Frontal cortex (tissue), 4 donors: Measurements from ENCODE around the gene TP53RK. TPM values are rescaled to one million over a fixed set of nuclear protein-coding genes. Genes with fewer than 3 reads are reported as not detected.
"Not testable (repeated sequence)": the region's sequence is repeated elsewhere in the genome, so short reads cannot be mapped to it uniquely, and the experiment has no call there.

Experiments
- DNase-seq, 2 donors: peaks; one replicate each; pipeline ENCODE4 v3.0.0; 2012; ENCODE audit warnings: low spot score in 2 of 2
- FAIRE-seq: peaks from 2 replicates; lab custom pipeline; 2012; peaks lifted over from hg19 to GRCh38; lab: Jason Lieb, UNC
- total RNA-seq: library from RNA; depleted of rRNA; stranded (reverse); fragments of >200 nt; gene quantifications from one replicate; pipeline ENCODE4 v1.2.3, GENCODE V29; 2014
- donor health status: control.
- donor health status: control.
- donor health status: control.

The TP53RK gene
- total RNA-seq, 1 donor from 2014 or later: 51.0 TPM

DNA sequence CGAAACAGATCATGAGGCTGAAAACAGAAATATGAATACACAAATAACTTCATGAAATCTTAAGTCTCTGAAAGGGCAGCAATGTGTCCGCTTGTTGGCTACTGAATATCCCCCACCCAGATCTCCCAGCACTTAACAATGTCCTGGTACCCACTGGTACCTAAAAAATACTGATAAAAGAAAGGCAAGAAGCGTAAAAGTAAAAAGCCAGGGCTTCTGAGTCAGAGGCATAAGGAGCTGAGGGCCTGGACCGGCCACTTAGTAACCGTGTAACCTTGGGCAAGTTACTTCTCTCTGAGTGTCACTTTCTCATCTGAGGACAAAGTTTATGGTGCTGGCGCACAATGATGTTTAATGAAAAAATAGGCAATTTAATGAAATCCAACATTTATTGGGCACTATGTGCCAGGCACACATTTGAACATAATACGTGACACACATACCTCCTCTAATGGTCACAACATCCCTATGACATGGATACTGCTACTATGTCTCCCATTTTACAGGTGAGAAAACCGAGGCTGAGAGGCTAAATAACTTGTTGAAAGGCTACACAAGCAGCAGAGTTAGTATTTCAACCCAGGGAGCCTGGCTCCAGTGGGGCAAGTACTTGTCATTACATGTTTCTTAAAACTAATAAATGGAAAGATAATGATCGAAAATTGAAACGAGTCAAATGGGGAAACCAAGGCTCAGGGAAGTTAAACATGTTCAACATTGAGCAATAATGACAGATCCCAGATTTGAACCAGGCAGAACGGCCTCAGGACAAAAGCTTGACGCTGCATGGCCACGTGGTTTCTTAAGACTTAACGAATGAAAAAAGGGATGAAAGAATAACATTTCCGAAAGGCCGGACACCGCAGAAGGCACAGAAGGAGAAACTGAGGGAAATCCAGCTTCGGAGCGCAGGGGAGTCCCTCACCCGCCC, 828 bp downstream of the TP53RK start:
- no peak for FAIRE-seq
- peak in 1 of 2 donors; percentile 22 for DNase-seq

DNA sequence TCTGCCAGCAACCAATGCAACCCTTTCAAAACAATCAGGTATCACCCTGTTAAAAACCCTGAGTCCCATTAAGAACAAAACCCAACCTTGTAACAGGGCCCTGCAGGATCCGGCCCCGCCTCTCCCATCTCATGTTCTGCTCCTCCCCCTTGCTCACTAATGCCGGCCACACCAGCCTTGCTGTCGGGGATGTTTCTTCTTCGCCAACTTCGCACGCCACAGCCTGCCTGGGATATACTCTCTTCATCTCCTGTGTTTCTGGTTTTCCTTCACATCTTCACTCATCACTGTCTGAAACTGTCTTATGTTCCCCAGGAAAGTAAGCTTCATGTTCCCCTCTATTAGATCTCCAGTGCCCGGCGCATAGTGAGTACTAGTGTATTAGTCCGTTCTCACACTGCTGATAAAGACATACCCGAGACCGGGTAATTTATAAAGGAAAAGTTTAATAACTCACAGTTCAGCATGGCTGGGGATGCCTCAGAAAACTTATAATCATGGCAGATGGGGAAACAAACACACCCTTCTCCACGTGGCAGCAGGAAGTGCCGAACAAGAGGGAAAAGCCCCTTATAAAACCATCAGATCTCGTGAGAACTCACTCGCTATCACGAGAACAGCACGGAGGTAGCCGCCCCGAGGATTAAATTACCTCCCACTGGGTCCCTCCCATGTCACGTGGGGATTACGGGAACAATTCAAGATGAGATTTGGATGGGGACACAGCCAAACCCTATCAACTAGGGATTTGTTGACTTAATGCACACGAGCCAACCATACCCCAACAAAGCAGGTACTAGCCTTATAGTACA, 5.1 kb downstream of the TP53RK start:
- FAIRE-seq: no peak

DNA sequence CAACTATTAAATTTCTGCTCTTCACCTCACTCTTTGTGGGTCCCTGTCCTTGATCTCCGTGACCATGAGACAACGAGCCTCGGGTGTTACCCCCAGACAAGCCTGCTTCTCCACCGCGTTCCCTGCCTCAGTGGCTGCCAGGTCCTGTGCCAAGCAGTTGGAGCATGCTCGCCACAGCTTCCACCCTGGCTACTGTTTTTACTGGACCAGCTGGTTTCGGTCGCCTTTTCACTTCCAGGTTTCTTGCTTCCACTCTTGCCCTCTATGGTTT, 5.6 kb downstream of the TP53RK start:
- FAIRE-seq (no peak), DNase-seq (no peak)

More for the DNA sequence above, 5.1 kb downstream of the TP53RK start:
- no peak for DNase-seq

GRCh38 chr20:46683011-46683667, 6.1 kb downstream of the TP53RK start:
- FAIRE-seq (no peak), DNase-seq (no peak)

DNA sequence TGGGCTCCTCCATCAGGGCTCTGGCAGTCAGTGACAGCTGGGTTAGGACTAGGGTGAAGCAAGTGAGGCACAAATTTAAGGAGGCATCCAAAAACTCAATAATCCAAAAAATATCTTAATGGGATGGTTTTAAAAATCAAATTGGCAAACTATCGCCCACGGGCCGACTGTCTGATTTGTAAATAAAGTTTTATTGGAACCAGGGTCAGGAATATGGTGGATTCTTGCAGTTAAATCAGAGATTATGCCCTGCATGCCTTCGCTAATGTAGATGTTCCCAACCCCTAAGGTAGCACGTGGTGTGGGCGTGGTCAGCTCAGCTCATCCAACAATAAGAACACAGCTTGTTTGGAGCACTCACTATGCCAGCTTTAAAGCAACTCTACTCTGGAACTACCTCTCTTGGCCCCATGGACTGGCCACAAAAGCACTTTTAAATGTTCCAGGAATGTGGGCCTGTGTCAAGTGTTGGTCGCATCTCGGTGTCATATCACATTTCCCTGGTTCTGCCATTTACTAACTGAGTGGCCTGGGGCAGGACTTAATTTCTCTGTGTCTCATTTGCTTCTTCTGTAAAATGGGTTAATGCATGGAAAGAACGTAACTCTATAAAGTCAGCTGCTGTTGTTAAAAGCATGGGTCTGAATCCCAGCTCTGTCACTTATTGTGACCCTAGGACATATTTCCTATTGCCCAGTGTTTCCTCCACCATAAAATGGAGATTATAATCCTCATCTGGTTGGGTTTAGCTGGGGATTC, 7.0 kb downstream of the TP53RK start:
- FAIRE-seq (no peak), DNase-seq (no peak)

DNA sequence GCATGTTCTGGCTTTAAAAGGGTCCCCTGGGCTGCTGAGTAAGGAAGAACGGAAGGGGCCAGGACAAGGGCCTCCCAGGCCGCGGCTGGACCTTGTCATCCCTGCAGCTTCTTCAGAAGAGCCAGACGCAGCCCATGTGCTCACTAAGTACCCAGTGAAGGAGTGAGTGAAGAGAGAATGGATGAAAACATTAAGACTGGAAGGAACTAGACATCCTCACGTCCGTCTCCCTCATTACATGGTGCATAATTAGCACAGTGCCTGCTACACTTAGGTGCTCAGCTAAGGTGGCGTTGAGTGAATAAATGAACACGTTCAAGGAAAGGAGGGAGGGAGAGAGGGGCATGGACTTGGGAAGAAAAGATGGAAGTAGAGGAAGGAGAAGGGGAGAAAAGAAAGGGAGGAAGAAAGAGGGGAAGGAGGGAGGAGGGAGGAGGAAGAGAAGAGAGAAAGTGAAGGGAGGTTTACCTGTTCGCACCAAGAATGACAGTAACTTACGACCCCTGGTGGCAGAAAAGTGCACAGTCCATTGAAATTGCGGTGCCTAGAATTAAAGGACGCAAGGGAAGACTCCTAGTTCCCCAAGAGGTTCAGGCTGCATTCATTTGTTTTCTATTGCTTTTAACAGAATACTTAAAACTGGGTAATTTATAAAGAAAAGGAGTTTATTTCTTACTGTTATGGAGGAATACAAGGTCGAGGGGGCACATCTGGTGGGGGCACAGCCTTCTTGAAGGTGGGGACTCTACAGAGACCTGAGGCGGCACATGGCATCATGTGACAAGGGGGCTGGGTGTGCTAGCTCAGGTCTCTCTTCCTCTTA, 8.0 kb downstream of the TP53RK start:
- FAIRE-seq (no peak), DNase-seq (peak; percentile 57 to 60)

- no peak for FAIRE-seq
- DNase-seq: no peak
These were observed 8.6 kb downstream of the TP53RK start for GRCh38 chr20:46680684-46681031.

GRCh38 chr20:46678516-46678915, 10.7 kb downstream of the TP53RK start:
- FAIRE-seq: no peak

GRCh38 chr20:46677608-46678007, 11.6 kb downstream of the TP53RK start:
- no peak for FAIRE-seq
- no peak for DNase-seq

More at GRCh38 chr20:46678516-46678915, 10.7 kb downstream of the TP53RK start:
- no peak for DNase-seq

GRCh38 chr20:46676649-46677316, 12.5 kb downstream of the TP53RK start:
- DNase-seq, FAIRE-seq: not testable (repeated sequence)

DNA sequence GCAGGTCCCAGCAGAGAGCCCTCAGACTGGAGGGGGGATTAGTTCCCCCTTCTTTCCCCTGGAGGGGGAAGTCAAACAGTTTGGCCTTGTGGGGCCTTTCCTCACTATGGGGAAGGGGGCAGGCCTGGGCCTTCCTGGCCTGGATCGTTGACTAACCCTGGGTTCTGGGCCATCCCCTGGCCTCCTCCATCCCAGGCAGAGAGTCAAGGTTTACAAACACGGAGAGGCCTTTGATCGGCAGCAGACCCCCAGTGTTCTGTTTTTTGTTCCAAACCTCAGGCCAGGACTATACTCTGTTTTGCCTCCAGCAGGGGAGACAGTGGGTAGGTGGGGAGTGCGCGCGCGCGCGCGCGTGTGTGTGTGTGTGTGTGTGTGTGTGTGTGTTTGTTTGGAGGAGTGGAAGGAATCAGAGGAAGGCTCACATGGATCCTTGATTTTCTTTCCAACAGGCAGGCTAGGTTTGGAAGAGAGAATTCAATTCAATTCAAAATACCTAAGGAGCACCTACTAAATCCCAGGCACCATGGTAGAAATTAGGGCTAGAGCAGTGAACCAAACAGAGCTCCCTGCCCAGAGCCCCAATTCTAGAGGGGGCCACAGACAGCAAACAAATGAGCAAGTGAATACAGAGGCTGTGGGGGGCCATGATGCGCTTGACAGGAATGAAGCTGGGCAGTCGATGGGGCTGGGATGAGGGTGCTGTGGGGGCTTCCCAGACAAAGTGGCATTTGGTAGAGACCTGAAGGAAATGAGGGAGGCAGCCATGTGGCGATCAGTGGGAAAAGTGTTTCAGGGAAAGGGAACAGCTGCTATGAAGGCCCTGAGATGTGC, 14.8 kb downstream of the TP53RK start:
- FAIRE-seq: no peak
- DNase-seq: no peak

DNA sequence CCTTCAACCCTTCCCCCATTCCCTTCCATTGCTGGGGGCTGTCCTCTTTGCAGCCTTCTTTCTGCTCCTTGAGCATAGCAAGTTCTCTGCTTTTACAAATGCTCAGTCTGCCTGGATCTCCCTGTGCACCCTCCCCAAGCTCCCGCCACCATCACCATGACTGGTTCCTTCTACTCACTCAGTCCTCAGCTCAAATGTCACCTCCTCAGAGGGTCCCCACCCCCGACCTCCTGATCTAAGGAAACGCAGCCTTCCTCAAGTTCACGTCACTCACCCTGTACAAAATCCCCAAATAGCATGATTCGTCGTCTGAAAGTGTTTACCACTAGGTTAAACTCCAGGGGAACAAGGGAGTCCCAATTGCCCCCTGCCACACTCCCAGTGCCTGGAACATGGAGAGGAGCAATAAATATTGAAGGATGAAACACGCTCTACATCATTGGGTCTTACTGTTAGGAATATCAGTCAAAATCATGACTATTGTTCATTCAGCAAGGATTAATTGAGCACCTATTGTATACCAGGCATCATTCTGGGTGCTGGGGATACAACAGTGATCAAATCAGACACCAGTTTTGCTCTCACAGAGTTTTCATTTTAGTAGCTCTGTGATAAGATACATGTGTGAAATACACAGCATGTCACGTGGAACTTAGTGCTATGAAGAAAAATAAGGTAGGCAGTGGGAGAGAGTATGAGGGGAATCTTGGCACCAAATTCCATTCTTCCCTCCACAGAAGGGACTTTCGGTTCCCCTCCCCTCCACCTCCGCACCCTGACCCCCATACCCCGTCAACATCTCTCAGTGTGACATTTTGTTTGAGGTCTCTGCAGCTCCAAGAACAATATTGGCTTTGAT, 15.6 kb downstream of the TP53RK start:
- no peak for FAIRE-seq
- DNase-seq: no peak

DNA sequence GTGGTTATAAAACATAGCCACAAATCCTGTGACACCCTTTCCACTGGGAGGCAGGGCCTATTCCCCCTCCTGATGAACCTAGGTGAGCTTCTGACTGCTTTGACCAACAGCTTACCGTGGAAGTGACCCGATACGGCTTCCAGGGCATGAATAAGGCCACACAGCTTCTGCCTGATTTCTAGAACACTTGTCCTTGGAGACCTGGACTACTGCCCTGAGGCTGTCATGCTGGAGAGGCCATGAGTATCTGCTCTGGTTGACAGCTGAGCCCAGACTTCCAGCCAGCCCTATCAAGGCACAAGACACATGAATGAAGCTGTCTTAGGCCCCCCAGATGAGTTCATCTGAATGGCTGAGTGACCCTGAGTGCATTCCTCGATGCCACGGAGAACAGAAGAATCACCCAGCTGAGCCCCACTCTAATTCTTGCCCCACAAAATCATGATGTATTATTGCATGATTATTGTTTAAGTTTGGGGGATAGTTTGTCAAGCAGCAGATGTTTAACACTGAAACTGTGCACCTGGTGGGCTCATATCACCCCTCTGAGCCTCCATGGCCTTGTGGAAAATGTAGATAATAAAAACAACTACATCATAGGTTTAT, 16.6 kb downstream of the TP53RK start:
- DNase-seq (no peak), FAIRE-seq (no peak)

DNA sequence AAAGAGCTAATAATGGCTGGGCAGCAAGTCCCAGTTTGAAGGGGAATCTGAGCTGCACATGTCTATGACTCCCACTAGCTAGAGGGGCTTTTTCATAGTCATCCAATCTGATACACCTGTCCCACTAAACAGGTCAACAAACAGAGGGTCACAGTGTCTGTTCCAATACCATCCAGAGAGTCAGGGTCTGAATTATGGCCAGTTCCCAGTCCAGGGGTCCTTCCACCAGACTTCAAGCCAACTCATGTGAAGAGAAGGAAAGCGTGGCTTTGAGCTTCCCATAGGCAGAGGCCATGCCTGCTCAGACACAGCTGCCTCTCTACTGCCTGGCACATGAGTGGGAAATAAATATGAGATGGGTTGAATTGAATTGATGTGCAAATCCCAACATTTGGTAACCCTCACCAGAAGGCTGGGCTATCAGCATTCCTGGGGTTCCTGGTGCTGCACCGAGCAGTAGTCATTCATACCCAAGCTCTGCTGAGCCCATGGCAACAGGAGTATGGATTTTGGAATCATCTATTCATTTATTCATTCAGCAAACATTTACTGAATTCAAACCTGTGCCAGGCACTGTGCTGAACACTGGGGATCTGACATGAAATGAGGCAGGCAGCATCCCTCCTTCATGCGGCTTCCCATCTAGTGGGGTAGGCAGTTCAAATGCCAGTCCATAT, 17.2 kb downstream of the TP53RK start:
- no peak for FAIRE-seq

GRCh38 chr20:46670585-46671584, 18.4 kb downstream of the TP53RK start:
- DNase-seq: no peak
- no peak for FAIRE-seq

More for the DNA sequence above, 17.2 kb downstream of the TP53RK start:
- no peak for DNase-seq
